GM21825 (cell line): Measurements from ENCODE around the gene SNRNP200.

Experiments used
- ATAC-seq: cut with Tn5 transposase; IDR thresholded peaks from one replicate; pipeline ENCODE4 v1.9.1; 2021; ENCODE audit warnings: mild to moderate bottlenecking, moderate library complexity; ENCODE audit not compliant: unreplicated experiment

SNRNP200 gene

GRCh38 chr2:96253006-96253405 is 52.3 kb downstream of the SNRNP200 start:
- ATAC-seq = no peak

GRCh38 chr2:96252526-96252925 is 52.8 kb downstream of the SNRNP200 start:
- no peak for ATAC-seq

GRCh38 chr2:96251721-96252292 is 53.5 kb downstream of the SNRNP200 start:
- no peak for ATAC-seq

- no peak for ATAC-seq
Measured at GRCh38 chr2:96250188-96250587, 55.2 kb downstream of the SNRNP200 start.

GRCh38 chr2:96249654-96250053 is 55.7 kb downstream of the SNRNP200 start:
- ATAC-seq = no peak

GRCh38 chr2:96248624-96249023 is 56.7 kb downstream of the SNRNP200 start:
- no peak for ATAC-seq

- no peak for ATAC-seq
Measured at GRCh38 chr2:96247896-96248295, 57.5 kb downstream of the SNRNP200 start.

GRCh38 chr2:96247009-96247408 is 58.3 kb downstream of the SNRNP200 start:
- ATAC-seq = no peak

- ATAC-seq = no peak
Measured at GRCh38 chr2:96245609-96246390, 59.5 kb downstream of the SNRNP200 start.

- no peak for ATAC-seq
Measured at GRCh38 chr2:96243843-96244242, 61.5 kb downstream of the SNRNP200 start.

- ATAC-seq = peak; percentile 75
Measured at GRCh38 chr2:96241900-96242611, 63.3 kb downstream of the SNRNP200 start.

- no peak for ATAC-seq
Measured at GRCh38 chr2:96241227-96241626, 64.1 kb downstream of the SNRNP200 start.

- no peak for ATAC-seq
Measured at GRCh38 chr2:96240341-96241038, 64.9 kb downstream of the SNRNP200 start.

- no peak for ATAC-seq
Measured at GRCh38 chr2:96239745-96240264, 65.5 kb downstream of the SNRNP200 start.

GRCh38 chr2:96239091-96239490 is 66.3 kb downstream of the SNRNP200 start:
- ATAC-seq = no peak

- ATAC-seq = no peak
Measured at GRCh38 chr2:96238266-96238665, 67.1 kb downstream of the SNRNP200 start.

GRCh38 chr2:96236882-96237281 is 68.5 kb downstream of the SNRNP200 start:
- ATAC-seq = no peak

GRCh38 chr2:96233880-96234316 is 71.4 kb downstream of the SNRNP200 start:
- peak; percentile 87 for ATAC-seq

- ATAC-seq = no peak
Measured at GRCh38 chr2:96233436-96233835, 71.9 kb downstream of the SNRNP200 start.

GRCh38 chr2:96231316-96231715 is 74.0 kb downstream of the SNRNP200 start:
- no peak for ATAC-seq

GRCh38 chr2:96225016-96225533 is 80.3 kb downstream of the SNRNP200 start:
- peak; percentile 86 for ATAC-seq
